ENCODE results near the gene SPATA9.
"Not testable (repeated sequence)": the region's sequence is repeated elsewhere in the genome, so short reads cannot be mapped to it uniquely, and the experiment has no call there.

GRCh38 chr5:95707534-95708188, 24.9 kb upstream of the SPATA9 start:
- TF ChIP-seq CTCF (IDR thresholded peaks at IDR 0.05; ENCODE audit: low read depth, low read length, poor library complexity, severe bottlenecking); EZH2phosphoT487 (IDR thresholded peaks at IDR 0.05; ENCODE audit: borderline replicate concordance, low read length): not testable (repeated sequence)
